ENCODE results near the gene PPP2R5D.

- no peak for TF ChIP-seq NR3C1 (IDR thresholded peaks at IDR 0.05)
- no peak for TF ChIP-seq ZC3H11A (IDR thresholded peaks at IDR 0.05)
- no peak for TF ChIP-seq POLR2A (IDR thresholded peaks at IDR 0.05; ENCODE audit: low read length)
- no peak for TF ChIP-seq EP300 (IDR thresholded peaks at IDR 0.05)
- no peak for TF ChIP-seq RCOR1 (IDR thresholded peaks at IDR 0.05; ENCODE audit: low read depth, low read length)
- TF ChIP-seq, protein P1, sequence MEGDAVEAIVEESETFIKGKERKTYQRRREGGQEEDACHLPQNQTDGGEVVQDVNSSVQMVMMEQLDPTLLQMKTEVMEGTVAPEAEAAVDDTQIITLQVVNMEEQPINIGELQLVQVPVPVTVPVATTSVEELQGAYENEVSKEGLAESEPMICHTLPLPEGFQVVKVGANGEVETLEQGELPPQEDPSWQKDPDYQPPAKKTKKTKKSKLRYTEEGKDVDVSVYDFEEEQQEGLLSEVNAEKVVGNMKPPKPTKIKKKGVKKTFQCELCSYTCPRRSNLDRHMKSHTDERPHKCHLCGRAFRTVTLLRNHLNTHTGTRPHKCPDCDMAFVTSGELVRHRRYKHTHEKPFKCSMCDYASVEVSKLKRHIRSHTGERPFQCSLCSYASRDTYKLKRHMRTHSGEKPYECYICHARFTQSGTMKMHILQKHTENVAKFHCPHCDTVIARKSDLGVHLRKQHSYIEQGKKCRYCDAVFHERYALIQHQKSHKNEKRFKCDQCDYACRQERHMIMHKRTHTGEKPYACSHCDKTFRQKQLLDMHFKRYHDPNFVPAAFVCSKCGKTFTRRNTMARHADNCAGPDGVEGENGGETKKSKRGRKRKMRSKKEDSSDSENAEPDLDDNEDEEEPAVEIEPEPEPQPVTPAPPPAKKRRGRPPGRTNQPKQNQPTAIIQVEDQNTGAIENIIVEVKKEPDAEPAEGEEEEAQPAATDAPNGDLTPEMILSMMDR (IDR thresholded peaks at IDR 0.05) = no peak
- TF ChIP-seq CHD4 (IDR thresholded peaks at IDR 0.05; ENCODE audit: borderline replicate concordance) = no peak
Measured at GRCh38 chr6:43058531-43058930, 74.2 kb downstream of the PPP2R5D start.
